Calu3 (cell line): ENCODE measurements around the gene UCKL1. TPM values are rescaled to one million over a fixed set of nuclear protein-coding genes. Genes with fewer than 3 reads are reported as not detected.

Experiments
- BruUV-seq: library from RNA; stranded (reverse); fragments of 400-500 nt; replicated peaks from 2 replicates; lab custom pipeline; 2021; lab: Mats Ljungman, UMichigan
- CTCF ChIA-PET: fragments of 300-600 bp; sonication (Branson Sonifier 250); formaldehyde crosslinking; loops from one replicate; lab custom pipeline; 2022; ENCODE audit warnings: antibody characterized with exemption; lab: Charles Lee
- DNase-seq: peaks from one replicate; pipeline ENCODE4 v3.0.0; 2022
- H3K27ac Mint-ChIP-seq: one replicate; pipeline ENCODE4 v1.8.0; 2022; ENCODE audit warnings: mixed read lengths; ENCODE audit not compliant: unreplicated experiment
- H3K27me3 Mint-ChIP-seq: one replicate; pipeline ENCODE4 v1.8.0; 2022; ENCODE audit warnings: mixed read lengths; ENCODE audit not compliant: unreplicated experiment
- H3K36me3 Mint-ChIP-seq: one replicate; pipeline ENCODE4 v1.8.0; 2022; ENCODE audit warnings: mild to moderate bottlenecking, moderate library complexity, mixed read lengths; ENCODE audit not compliant: insufficient read depth, unreplicated experiment
- H3K4me1 Mint-ChIP-seq: one replicate; pipeline ENCODE4 v1.8.0; 2022; ENCODE audit warnings: mild to moderate bottlenecking, low read depth, mixed read lengths; ENCODE audit not compliant: unreplicated experiment
- H3K4me3 Mint-ChIP-seq: one replicate; pipeline ENCODE4 v1.8.0; 2022; ENCODE audit warnings: mild to moderate bottlenecking, low read depth, moderate library complexity, mixed read lengths; ENCODE audit not compliant: unreplicated experiment
- H3K9me3 Mint-ChIP-seq: one replicate; pipeline ENCODE4 v1.8.0; 2022; ENCODE audit warnings: low read depth, mixed read lengths; ENCODE audit not compliant: unreplicated experiment
- CTCF ChIP-seq: fragments of 200-600 bp; IDR thresholded peaks from one replicate; pipeline ENCODE4 v1.8.0; 2022; ENCODE audit warnings: antibody characterized with exemption; ENCODE audit not compliant: unreplicated experiment
- intact Hi-C: fragments of 100-400 bp; cut with micrococcal nuclease; formaldehyde crosslinking; loops from one replicate; pipeline ENCODE4 v1.10.0; 2022; ENCODE audit not compliant: unreplicated experiment
- total RNA-seq: library from RNA; stranded (reverse); gene quantifications from 2 replicates; pipeline ENCODE4 v1.2.3, GENCODE V29; 2022

Gene UCKL1
- total RNA-seq, 1 experiment from 2014 or later, result 85.1 TPM

- CTCF ChIA-PET, result no interaction called here
- no TSS peak for BruUV-seq
- H3K36me3 Mint-ChIP-seq, result peaks cover 78% of the 10 kb centered on the region
- H3K27ac Mint-ChIP-seq, result peak overlapping the region; percentile 84
- TF ChIP-seq CTCF, result no peak
- DNase-seq, result no peak
- H3K27me3 Mint-ChIP-seq, result no peaks in the 10 kb centered on the region
- H3K4me1 Mint-ChIP-seq, result peaks cover 19% of the 10 kb centered on the region
- H3K4me3 Mint-ChIP-seq, result peak overlapping the region; percentile 1
- intact Hi-C loops, result no loop called here
- H3K9me3 Mint-ChIP-seq, result no peaks in the 10 kb centered on the region
These were observed 8.4 kb downstream of the UCKL1 start for GRCh38 chr20:63947638-63948456.

DNA sequence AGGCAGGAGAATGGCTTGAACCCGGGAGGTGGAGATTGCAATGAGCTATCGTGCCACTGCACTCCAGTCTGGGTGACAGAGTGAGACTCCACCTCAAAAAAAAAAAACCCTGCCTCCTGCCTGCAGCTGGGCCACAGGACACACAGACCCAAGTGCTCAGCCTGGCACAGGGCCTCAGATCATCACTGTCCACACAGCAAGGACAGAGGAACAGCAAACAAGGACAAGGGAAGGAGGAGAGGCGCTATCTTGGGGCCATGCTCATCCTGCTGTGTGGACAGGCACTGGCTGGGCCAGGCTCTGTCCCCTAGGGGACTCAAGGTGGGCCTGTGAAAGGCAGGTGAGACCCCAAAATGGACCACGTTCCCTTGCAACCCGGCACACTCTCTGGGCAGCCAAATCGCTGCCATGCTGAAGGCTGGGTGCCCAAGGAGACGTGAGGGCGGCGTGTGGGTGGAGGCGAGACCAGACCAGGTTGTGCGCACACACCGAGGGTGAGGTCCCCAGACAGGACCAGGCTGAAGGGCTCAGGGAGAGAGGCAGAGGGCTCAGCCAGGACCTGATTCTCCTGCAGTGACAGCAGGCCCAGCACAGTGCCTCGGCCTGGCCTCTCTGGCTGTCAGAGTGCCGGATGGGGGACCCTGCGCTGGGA lies 9.1 kb downstream of the UCKL1 start:
- no TSS peak for BruUV-seq
- H3K9me3 Mint-ChIP-seq, result no peaks in the 10 kb centered on the region
- CTCF ChIA-PET, result no interaction called here
- H3K36me3 Mint-ChIP-seq, result peaks cover 80% of the 10 kb centered on the region
- peak overlapping the region; percentile 1 for H3K4me3 Mint-ChIP-seq
- H3K27ac Mint-ChIP-seq, result peak overlapping the region; percentile 28
- no peak for DNase-seq
- no peaks in the 10 kb centered on the region for H3K27me3 Mint-ChIP-seq
- TF ChIP-seq CTCF, result no peak
- peaks cover 19% of the 10 kb centered on the region for H3K4me1 Mint-ChIP-seq
- intact Hi-C loops, result no loop called here

GRCh38 chr20:63945921-63946920 lies 10.0 kb downstream of the UCKL1 start:
- BruUV-seq, result no TSS peak
- H3K4me3 Mint-ChIP-seq, result no peak overlapping the region
- H3K36me3 Mint-ChIP-seq, result peaks cover 89% of the 10 kb centered on the region
- intact Hi-C loops, result no loop called here
- no peak for DNase-seq
- CTCF ChIA-PET, result no interaction called here
- H3K27me3 Mint-ChIP-seq, result no peaks in the 10 kb centered on the region
- no peak for TF ChIP-seq CTCF
- H3K4me1 Mint-ChIP-seq, result peaks cover 19% of the 10 kb centered on the region
- H3K27ac Mint-ChIP-seq, result peak overlapping the region; percentile 13
- no peaks in the 10 kb centered on the region for H3K9me3 Mint-ChIP-seq

DNA sequence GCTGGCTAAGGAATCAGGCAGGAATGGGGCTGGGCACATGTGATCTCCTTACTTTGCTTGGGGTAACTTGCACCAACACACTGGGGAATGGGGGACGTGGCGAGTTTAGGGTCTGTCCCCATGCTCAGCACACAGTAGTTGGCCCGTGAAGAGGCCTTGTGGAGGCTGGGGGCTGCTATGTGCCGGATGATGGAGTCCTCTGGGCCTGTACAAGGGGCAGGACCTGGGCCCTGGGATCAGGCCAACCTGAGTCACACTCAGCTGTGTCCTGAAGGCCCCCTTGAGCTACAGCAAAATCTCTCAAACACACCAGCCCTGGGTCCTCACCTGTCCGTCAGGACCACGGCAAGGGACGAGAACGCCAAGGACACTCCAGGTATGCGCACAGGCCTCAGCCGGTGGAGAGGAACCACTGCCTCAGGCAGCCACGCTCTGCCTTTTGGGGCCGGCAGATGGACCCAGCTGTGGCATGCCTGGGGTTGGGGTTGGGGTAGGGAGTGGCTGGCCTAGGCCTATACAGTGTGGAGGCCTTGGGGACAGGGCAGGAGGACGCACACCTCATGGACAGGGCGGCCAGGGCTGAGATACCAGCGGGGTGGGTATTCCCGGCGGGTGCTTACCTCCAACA lies 11.1 kb downstream of the UCKL1 start:
- peaks cover 99% of the 10 kb centered on the region for H3K36me3 Mint-ChIP-seq
- CTCF ChIA-PET, result no interaction called here

More for the DNA sequence above, 11.1 kb downstream of the UCKL1 start:
- peaks cover 18% of the 10 kb centered on the region for H3K4me1 Mint-ChIP-seq
- DNase-seq, result no peak
- no TSS peak for BruUV-seq
- intact Hi-C loops, result no loop called here
- H3K27ac Mint-ChIP-seq, result peak overlapping the region; percentile 13
- H3K4me3 Mint-ChIP-seq, result no peak overlapping the region
- no peaks in the 10 kb centered on the region for H3K9me3 Mint-ChIP-seq
- no peaks in the 10 kb centered on the region for H3K27me3 Mint-ChIP-seq
- no peak for TF ChIP-seq CTCF
